MCF 10A (cell line): Measurements from ENCODE around the gene TTC23. TPM values are rescaled to one million over a fixed set of nuclear protein-coding genes. Genes with fewer than 3 reads are reported as not detected.

ENCODE experiments used
- BruUV-seq: library from RNA; stranded (reverse); fragments of 400-500 nt; replicated peaks from 2 replicates; lab custom pipeline; 2021; lab: Mats Ljungman, UMichigan
- CTCF ChIA-PET: fragments of 300-600 bp; sonication (Branson Sonifier 250); formaldehyde crosslinking; extraction: SDS; loops from one replicate; lab custom pipeline; 2021; ENCODE audit warnings: antibody characterized with exemption, inconsistent platforms; lab: Yijun Ruan, JAX
- POLR2A ChIA-PET: fragments of 300-600, 350-650 bp; sonication (Branson Sonifier 250); formaldehyde crosslinking; extraction: SDS; loops from one replicate; lab custom pipeline; 2020; ENCODE audit warnings: antibody characterized with exemption, inconsistent platforms; lab: Yijun Ruan, JAX
- DNase-seq: peaks from one replicate; pipeline ENCODE4 v3.0.0-alpha.2; 2018; ENCODE audit not compliant: unreplicated experiment
- H3K27ac Mint-ChIP-seq: one replicate; pipeline ENCODE4 v1.8.0; 2022; ENCODE audit warnings: mild to moderate bottlenecking, low read depth, mixed read lengths; ENCODE audit not compliant: unreplicated experiment
- H3K27me3 Mint-ChIP-seq: one replicate; pipeline ENCODE4 v1.8.0; 2022; ENCODE audit warnings: mixed read lengths; ENCODE audit not compliant: insufficient read depth, unreplicated experiment
- H3K36me3 Mint-ChIP-seq: one replicate; pipeline ENCODE4 v1.8.0; 2022; ENCODE audit warnings: mild to moderate bottlenecking, moderate library complexity, mixed read lengths; ENCODE audit not compliant: insufficient read depth, unreplicated experiment
- H3K4me1 Mint-ChIP-seq: one replicate; pipeline ENCODE4 v1.8.0; 2022; ENCODE audit warnings: mixed read lengths; ENCODE audit not compliant: insufficient read depth, unreplicated experiment
- H3K4me3 Mint-ChIP-seq: one replicate; pipeline ENCODE4 v1.8.0; 2022; ENCODE audit warnings: mild to moderate bottlenecking, moderate library complexity, mixed read lengths; ENCODE audit not compliant: unreplicated experiment
- H3K9me3 Mint-ChIP-seq: one replicate; pipeline ENCODE4 v1.8.0; 2022; ENCODE audit warnings: mixed read lengths; ENCODE audit not compliant: unreplicated experiment
- CTCF ChIP-seq: fragments of 200-600 bp; IDR thresholded peaks from one replicate; pipeline ENCODE4 v1.8.0; 2022; ENCODE audit warnings: antibody characterized with exemption, mild to moderate bottlenecking; ENCODE audit not compliant: unreplicated experiment
- intact Hi-C: fragments of 100-400 bp; cut with micrococcal nuclease; formaldehyde crosslinking; loops from 2 replicates; pipeline ENCODE4 v1.14.1; 2022
- total RNA-seq: library from RNA; stranded (reverse); gene quantifications from 2 replicates; pipeline ENCODE4 v1.2.3, GENCODE V29; 2022

TTC23 gene
- total RNA-seq, 1 experiment from 2014 or later, result 15.1 TPM

GRCh38 chr15:99182791-99183190 lies 66.6 kb downstream of the TTC23 start:
- BruUV-seq, result no TSS peak
- Mint-ChIP-seq H3K27ac (no peak overlapping the region), H3K9me3 (no peaks in the 10 kb centered on the region), H3K4me1 (no peaks in the 10 kb centered on the region), H3K27me3 (no peaks in the 10 kb centered on the region), H3K36me3 (peaks cover 21% of the 10 kb centered on the region), H3K4me3 (no peak overlapping the region)
- ChIA-PET POLR2A (no interaction called here), CTCF (interaction anchor here (0.5 to 1.6 kb wide), 2 partner anchors 7 to 31 kb away, joined by 3 read pairs; no protein-coding TSS in a partner anchor)
- no peak for TF ChIP-seq CTCF
- no peak for DNase-seq
- intact Hi-C loops, result no loop called here

- no peak for DNase-seq
- TF ChIP-seq CTCF, result no peak
- POLR2A ChIA-PET, result no interaction called here
- Mint-ChIP-seq H3K27ac (no peak overlapping the region), H3K4me3 (no peak overlapping the region), H3K9me3 (no peaks in the 10 kb centered on the region), H3K27me3 (no peaks in the 10 kb centered on the region), H3K4me1 (no peaks in the 10 kb centered on the region), H3K36me3 (peaks cover 21% of the 10 kb centered on the region)
- intact Hi-C loops, result no loop called here
- BruUV-seq, result no TSS peak
- CTCF ChIA-PET, result interaction anchor here (1.6 kb wide), 1 partner anchor 32 kb away, joined by 3 read pairs; no protein-coding TSS in a partner anchor
Measured at GRCh38 chr15:99181545-99181971, 67.8 kb downstream of the TTC23 start.

GRCh38 chr15:99180964-99181306 lies 68.4 kb downstream of the TTC23 start:
- CTCF ChIA-PET, result interaction anchor here (1.6 kb wide), 1 partner anchor 32 kb away, joined by 3 read pairs; no protein-coding TSS in a partner anchor
- peaks cover 21% of the 10 kb centered on the region for H3K36me3 Mint-ChIP-seq

More at GRCh38 chr15:99180964-99181306, 68.4 kb downstream of the TTC23 start:
- POLR2A ChIA-PET, result no interaction called here
- Mint-ChIP-seq H3K27me3 (no peaks in the 10 kb centered on the region), H3K4me3 (no peak overlapping the region), H3K9me3 (no peaks in the 10 kb centered on the region), H3K4me1 (no peaks in the 10 kb centered on the region), H3K27ac (no peak overlapping the region)
- intact Hi-C loops, result no loop called here
- DNase-seq, result no peak
- no TSS peak for BruUV-seq
- no peak for TF ChIP-seq CTCF
